Transverse colon (tissue), 3 donors: Measurements from ENCODE around the gene GSKIP.

Source experiments
- CTCF ChIP-seq, 5 experiments: fragments of 200-600 bp in 3 of 5; fragments of 450-650 bp in 2 of 5; sonication (generic) in 3 of 5; IDR thresholded peaks; 1 replicate in 2 of 5; 2 replicates in 3 of 5; pipeline ENCODE4 v1.5.1; 2016 to 2017; ENCODE audit warnings: antibody characterized with exemption in 5 of 5, inconsistent platforms in 3 of 5, mild to moderate bottlenecking in 2 of 5, moderate library complexity in 1 of 5
- EP300 ChIP-seq: sonication (generic); formaldehyde crosslinking; IDR thresholded peaks from one replicate; pipeline ENCODE4 v1.6.1; 2017; ENCODE audit warnings: antibody characterized with exemption, low read depth

DNA sequence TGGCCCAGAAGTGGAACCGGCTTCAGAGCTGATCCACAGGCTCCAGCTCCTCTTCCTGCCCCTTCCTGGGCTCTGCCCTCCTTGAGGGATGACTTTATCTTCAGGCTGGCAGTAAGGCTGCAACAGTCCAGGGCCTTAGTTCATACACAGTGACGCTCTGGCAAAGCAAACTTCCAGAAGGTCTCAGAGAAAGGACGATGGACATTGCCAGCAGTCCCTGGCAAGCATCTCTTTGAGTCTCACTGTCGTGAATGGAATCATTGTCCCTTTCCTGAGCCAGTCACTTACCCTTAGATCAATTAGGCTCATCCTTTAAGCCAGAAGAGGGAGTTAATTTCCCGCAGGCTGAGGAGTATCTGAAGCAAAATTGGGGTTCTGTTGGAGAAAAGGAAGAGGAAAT is 37.2 kb downstream of the GSKIP start:
- TF ChIP-seq CTCF (IDR thresholded peaks at IDR 0.05) (no peak), EP300 (no peak)
